Stimulated activated effector memory CD8-positive, alpha-beta T cell treated with anti-CD3 and anti-CD28 coated beads, Interleukin-12 subunit alpha, Interleukin-12 subunit beta, amount 100 ng/mL, for 72 hours (primary cell): ENCODE results near the gene TXNDC16.
A peak's percentile ranks its signal among the peaks of the same experiment; 100 is the strongest.
"Not testable (repeated sequence)": the region's sequence is repeated elsewhere in the genome, so short reads cannot be mapped to it uniquely, and the experiment has no call there.

Experiments used
- ATAC-seq: fragments of 150-1000 bp; cut with Tn5 transposase; 2 replicates; pipeline ENCODE4 v1.10.0; 2021
- DNase-seq, 2 donors: peaks; one replicate each; pipeline ENCODE4 v3.0.0; 2021 to 2022; ENCODE audit warnings: low spot score in 2 of 2
- H3K27ac Mint-ChIP-seq: one replicate; pipeline ENCODE4 v1.8.0; 2022; ENCODE audit warnings: mild to moderate bottlenecking, mixed read lengths
- H3K36me3 Mint-ChIP-seq: one replicate; pipeline ENCODE4 v1.8.0; 2022; ENCODE audit warnings: mild to moderate bottlenecking, mixed read lengths
- H3K4me1 Mint-ChIP-seq: one replicate; pipeline ENCODE4 v1.8.0; 2022; ENCODE audit warnings: mixed read lengths
- H3K4me3 Mint-ChIP-seq: one replicate; pipeline ENCODE4 v1.8.0; 2022; ENCODE audit warnings: mild to moderate bottlenecking, mixed read lengths
- H3K9me3 Mint-ChIP-seq: one replicate; pipeline ENCODE4 v1.8.0; 2022; ENCODE audit warnings: mixed read lengths

The TXNDC16 gene

GRCh38 chr14:52552063-52552988 lies at the start of gene TXNDC16, which contains the start of gene GPR137C:
Gene TXNDC16 (minus strand): TSS chr14:52552505. CDS start chr14:52543557, 8,948 bp downstream.
Gene GPR137C (plus strand): TSS chr14:52552836. CDS start chr14:52553148, 312 bp downstream.
- Mint-ChIP-seq H3K9me3 (no peaks in the 10 kb centered on the region), H3K36me3 (peaks cover 13% of the 10 kb centered on the region), H3K27ac (peak within 1 kb of the TSS; percentile 74), H3K4me1 (peaks cover 28% of the 10 kb centered on the region), H3K4me3 (peak within 1 kb of the TSS; percentile 91)
- DNase-seq, result peak; percentile 90 to 98
- ATAC-seq, result peak; percentile 92

GRCh38 chr14:52599974-52600373 lies 47.7 kb upstream of the TXNDC16 start:
- no peak for ATAC-seq
- H3K4me3 Mint-ChIP-seq, result no peak overlapping the region

GRCh38 chr14:52598568-52598967 lies 46.3 kb upstream of the TXNDC16 start:
- no peak for ATAC-seq
- Mint-ChIP-seq H3K4me3 (no peak overlapping the region), H3K9me3 (peaks cover 6% of the 10 kb centered on the region), H3K4me1 (no peaks in the 10 kb centered on the region), H3K36me3 (no peaks in the 10 kb centered on the region), H3K27ac (no peak overlapping the region)
- DNase-seq, result no peak

More at GRCh38 chr14:52599974-52600373, 47.7 kb upstream of the TXNDC16 start:
- H3K9me3 Mint-ChIP-seq, result peaks cover 2% of the 10 kb centered on the region
- no peaks in the 10 kb centered on the region for H3K4me1 Mint-ChIP-seq
- H3K36me3 Mint-ChIP-seq, result no peaks in the 10 kb centered on the region
- no peak for DNase-seq
- no peak overlapping the region for H3K27ac Mint-ChIP-seq

- no peaks in the 10 kb centered on the region for H3K4me1 Mint-ChIP-seq
- H3K27ac Mint-ChIP-seq, result no peak overlapping the region
- H3K4me3 Mint-ChIP-seq, result no peak overlapping the region
- ATAC-seq, result no peak
- peaks cover 7% of the 10 kb centered on the region for H3K9me3 Mint-ChIP-seq
- no peaks in the 10 kb centered on the region for H3K36me3 Mint-ChIP-seq
- DNase-seq, result no peak
Observed at GRCh38 chr14:52596861-52597260, 44.6 kb upstream of the TXNDC16 start.

- H3K4me3 Mint-ChIP-seq, result no peak overlapping the region
- H3K4me1 Mint-ChIP-seq, result no peaks in the 10 kb centered on the region
- DNase-seq, result no peak
- H3K36me3 Mint-ChIP-seq, result no peaks in the 10 kb centered on the region
- H3K27ac Mint-ChIP-seq, result no peak overlapping the region
- peaks cover 7% of the 10 kb centered on the region for H3K9me3 Mint-ChIP-seq
- no peak for ATAC-seq
Observed at GRCh38 chr14:52596320-52596719, 44.0 kb upstream of the TXNDC16 start.

GRCh38 chr14:52590318-52590717 lies 38.0 kb upstream of the TXNDC16 start:
- Mint-ChIP-seq H3K4me1 (no peaks in the 10 kb centered on the region), H3K4me3 (no peak overlapping the region), H3K36me3 (no peaks in the 10 kb centered on the region), H3K9me3 (peaks cover 4% of the 10 kb centered on the region), H3K27ac (no peak overlapping the region)
- ATAC-seq (no peak), DNase-seq (no peak)

GRCh38 chr14:52589646-52590045 lies 37.3 kb upstream of the TXNDC16 start:
- ATAC-seq, result no peak
- Mint-ChIP-seq H3K27ac (no peak overlapping the region), H3K4me3 (no peak overlapping the region), H3K36me3 (no peaks in the 10 kb centered on the region), H3K4me1 (no peaks in the 10 kb centered on the region), H3K9me3 (peaks cover 4% of the 10 kb centered on the region)
- no peak for DNase-seq

- H3K4me3 Mint-ChIP-seq, result no peak overlapping the region
- no peak for ATAC-seq
- no peaks in the 10 kb centered on the region for H3K4me1 Mint-ChIP-seq
- no peak overlapping the region for H3K27ac Mint-ChIP-seq
- no peaks in the 10 kb centered on the region for H3K36me3 Mint-ChIP-seq
- no peaks in the 10 kb centered on the region for H3K9me3 Mint-ChIP-seq
- no peak for DNase-seq
Observed at GRCh38 chr14:52583544-52583943, 31.2 kb upstream of the TXNDC16 start.

- Mint-ChIP-seq H3K9me3 (peaks cover 17% of the 10 kb centered on the region), H3K4me1 (no peaks in the 10 kb centered on the region), H3K27ac (no peak overlapping the region), H3K36me3 (no peaks in the 10 kb centered on the region), H3K4me3 (no peak overlapping the region)
- ATAC-seq, result no peak
- DNase-seq, result no peak
Observed at GRCh38 chr14:52575858-52576257, 23.6 kb upstream of the TXNDC16 start.

GRCh38 chr14:52568454-52568853 lies 16.1 kb upstream of the TXNDC16 start:
- H3K9me3 Mint-ChIP-seq, result peaks cover 25% of the 10 kb centered on the region
- ATAC-seq, H3K4me3 Mint-ChIP-seq, H3K27ac Mint-ChIP-seq, DNase-seq, H3K36me3 Mint-ChIP-seq, H3K4me1 Mint-ChIP-seq: not testable (repeated sequence)

GRCh38 chr14:52563120-52563519 lies 10.8 kb upstream of the TXNDC16 start:
- DNase-seq (no peak), ATAC-seq (peak; percentile 69)
- Mint-ChIP-seq H3K4me1 (no peaks in the 10 kb centered on the region), H3K27ac (no peak overlapping the region), H3K36me3 (no peaks in the 10 kb centered on the region), H3K9me3 (no peaks in the 10 kb centered on the region), H3K4me3 (no peak overlapping the region)

- DNase-seq (no peak), ATAC-seq (no peak)
- Mint-ChIP-seq H3K9me3 (no peaks in the 10 kb centered on the region), H3K4me3 (no peak overlapping the region), H3K27ac (no peak overlapping the region), H3K36me3 (peaks cover 3% of the 10 kb centered on the region), H3K4me1 (peaks cover 4% of the 10 kb centered on the region)
Observed at GRCh38 chr14:52558688-52559087, 6.4 kb upstream of the TXNDC16 start.

- DNase-seq (peak; percentile 65 to 81), ATAC-seq (peak; percentile 41)
- Mint-ChIP-seq H3K4me3 (peak overlapping the region; percentile 91), H3K9me3 (no peaks in the 10 kb centered on the region), H3K36me3 (peaks cover 13% of the 10 kb centered on the region), H3K27ac (peak overlapping the region; percentile 63), H3K4me1 (peaks cover 28% of the 10 kb centered on the region)
Observed at GRCh38 chr14:52553671-52554575, 1.6 kb upstream of the TXNDC16 start.

- DNase-seq (no peak), ATAC-seq (peak; percentile 58)
- H3K27ac Mint-ChIP-seq, result peak overlapping the region; percentile 63
- peak overlapping the region; percentile 91 for H3K4me3 Mint-ChIP-seq
- H3K36me3 Mint-ChIP-seq, result peaks cover 13% of the 10 kb centered on the region
- H3K4me1 Mint-ChIP-seq, result peaks cover 28% of the 10 kb centered on the region
- H3K9me3 Mint-ChIP-seq, result no peaks in the 10 kb centered on the region
Observed at GRCh38 chr14:52553002-52553670, 831 bp upstream of the TXNDC16 start.

GRCh38 chr14:52551696-52552062 lies 626 bp downstream of the TXNDC16 start:
- DNase-seq (no peak), ATAC-seq (no peak)
- peak overlapping the region; percentile 91 for H3K4me3 Mint-ChIP-seq
- H3K9me3 Mint-ChIP-seq, result no peaks in the 10 kb centered on the region
- peaks cover 13% of the 10 kb centered on the region for H3K36me3 Mint-ChIP-seq
- H3K4me1 Mint-ChIP-seq, result peaks cover 28% of the 10 kb centered on the region
- H3K27ac Mint-ChIP-seq, result peak overlapping the region; percentile 74
